Endothelial cell (in vitro differentiated cells): Measurements from ENCODE around the gene AFF2. TPM values are rescaled to one million over a fixed set of nuclear protein-coding genes. Genes with fewer than 3 reads are reported as not detected.

Experiments
- DNase-seq: peaks from one replicate; pipeline ENCODE4 v3.0.0; 2021; ENCODE audit warnings: low spot score
- H3K27ac Mint-ChIP-seq: one replicate; pipeline ENCODE4 v1.8.0; 2021; ENCODE audit warnings: mixed read lengths, inconsistent platforms; ENCODE audit not compliant: unreplicated experiment
- H3K27me3 Mint-ChIP-seq: one replicate; pipeline ENCODE4 v1.8.0; 2021; ENCODE audit warnings: mild to moderate bottlenecking, moderate library complexity, mixed read lengths, inconsistent platforms; ENCODE audit not compliant: unreplicated experiment
- H3K36me3 Mint-ChIP-seq: one replicate; pipeline ENCODE4 v1.8.0; 2021; ENCODE audit warnings: mild to moderate bottlenecking, low read depth, mixed read lengths, inconsistent platforms; ENCODE audit not compliant: unreplicated experiment
- H3K4me1 Mint-ChIP-seq: one replicate; pipeline ENCODE4 v1.8.0; 2021; ENCODE audit warnings: mild to moderate bottlenecking, mixed read lengths, inconsistent platforms; ENCODE audit not compliant: unreplicated experiment
- H3K4me3 Mint-ChIP-seq: one replicate; pipeline ENCODE4 v1.8.0; 2021; ENCODE audit warnings: mild to moderate bottlenecking, mixed read lengths, inconsistent platforms; ENCODE audit not compliant: unreplicated experiment
- H3K9me3 Mint-ChIP-seq: one replicate; pipeline ENCODE4 v1.8.0; 2021; ENCODE audit warnings: mixed read lengths, inconsistent platforms; ENCODE audit not compliant: unreplicated experiment
- total RNA-seq: library from RNA; stranded (reverse); fragmentation: NEBNext Ultra II Directional; extraction: Animal tissue kit (Norgen Biotek cat#: 25700); gene quantifications from one replicate; pipeline ENCODE4 v1.2.1, GENCODE V29; 2021; ENCODE audit not compliant: unreplicated experiment
- TF ChIP-seq, protein P1 (sequence below): fragments of 200-600 bp; sonication (generic); IDR thresholded peaks from one replicate; pipeline ENCODE4 v1.5.0; 2021; ENCODE audit warnings: antibody characterized with exemption; ENCODE audit not compliant: unreplicated experiment

AFF2 gene
- total RNA-seq, 1 donor from 2014 or later: 9.3 TPM

DNA sequence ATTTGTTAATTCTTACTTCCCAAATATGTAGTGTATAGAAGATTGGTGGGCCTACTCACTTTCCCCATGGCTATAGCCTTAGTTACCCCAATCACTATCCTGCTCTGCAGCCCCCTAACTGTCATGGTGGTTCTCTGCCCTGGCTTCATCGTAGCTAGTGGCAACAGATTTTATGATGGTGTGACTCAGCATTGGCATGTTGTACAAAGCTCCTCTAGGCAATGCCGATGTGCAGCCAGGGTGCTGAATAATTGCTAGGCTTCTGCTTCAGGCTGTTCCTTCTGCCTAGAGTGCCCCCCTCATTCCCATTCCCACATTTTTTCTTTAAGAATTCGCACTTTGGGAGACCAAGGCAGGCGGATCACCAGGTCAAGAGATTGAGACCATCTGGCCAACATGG, 35.2 kb downstream of the AFF2 start:
- TF ChIP-seq, protein P1, sequence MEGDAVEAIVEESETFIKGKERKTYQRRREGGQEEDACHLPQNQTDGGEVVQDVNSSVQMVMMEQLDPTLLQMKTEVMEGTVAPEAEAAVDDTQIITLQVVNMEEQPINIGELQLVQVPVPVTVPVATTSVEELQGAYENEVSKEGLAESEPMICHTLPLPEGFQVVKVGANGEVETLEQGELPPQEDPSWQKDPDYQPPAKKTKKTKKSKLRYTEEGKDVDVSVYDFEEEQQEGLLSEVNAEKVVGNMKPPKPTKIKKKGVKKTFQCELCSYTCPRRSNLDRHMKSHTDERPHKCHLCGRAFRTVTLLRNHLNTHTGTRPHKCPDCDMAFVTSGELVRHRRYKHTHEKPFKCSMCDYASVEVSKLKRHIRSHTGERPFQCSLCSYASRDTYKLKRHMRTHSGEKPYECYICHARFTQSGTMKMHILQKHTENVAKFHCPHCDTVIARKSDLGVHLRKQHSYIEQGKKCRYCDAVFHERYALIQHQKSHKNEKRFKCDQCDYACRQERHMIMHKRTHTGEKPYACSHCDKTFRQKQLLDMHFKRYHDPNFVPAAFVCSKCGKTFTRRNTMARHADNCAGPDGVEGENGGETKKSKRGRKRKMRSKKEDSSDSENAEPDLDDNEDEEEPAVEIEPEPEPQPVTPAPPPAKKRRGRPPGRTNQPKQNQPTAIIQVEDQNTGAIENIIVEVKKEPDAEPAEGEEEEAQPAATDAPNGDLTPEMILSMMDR: no peak
- no peaks in the 10 kb centered on the region for H3K9me3 Mint-ChIP-seq
- no peak for DNase-seq

DNA sequence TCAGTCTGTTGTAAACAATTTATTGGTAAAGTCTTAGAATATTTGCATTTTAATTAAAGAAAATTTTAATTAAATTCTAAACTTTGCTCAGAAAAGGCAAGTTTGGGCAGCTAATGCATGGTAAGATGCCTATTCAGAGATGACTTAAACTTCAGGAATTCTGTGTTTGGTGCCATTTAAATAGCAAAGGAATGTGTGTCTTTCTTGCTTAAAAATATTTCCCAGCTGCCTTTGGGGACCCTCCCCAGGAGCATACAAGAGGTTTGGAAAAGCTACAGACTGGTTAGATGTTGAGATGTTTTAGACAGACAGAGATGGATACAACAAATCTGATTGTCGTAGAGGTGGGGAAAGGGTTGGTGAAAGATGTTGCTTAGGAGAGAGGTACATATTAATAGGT, 36.5 kb downstream of the AFF2 start:
- Mint-ChIP-seq H3K27ac (no peak overlapping the region), H3K9me3 (no peaks in the 10 kb centered on the region), H3K4me3 (no peak overlapping the region), H3K27me3 (no peaks in the 10 kb centered on the region), H3K36me3 (no peaks in the 10 kb centered on the region), H3K4me1 (no peaks in the 10 kb centered on the region)
- TF ChIP-seq, protein P1: no peak
- DNase-seq: no peak

More for the DNA sequence above, 35.2 kb downstream of the AFF2 start:
- Mint-ChIP-seq H3K36me3 (no peaks in the 10 kb centered on the region), H3K4me1 (no peaks in the 10 kb centered on the region), H3K27me3 (no peaks in the 10 kb centered on the region), H3K27ac (no peak overlapping the region), H3K4me3 (no peak overlapping the region)

DNA sequence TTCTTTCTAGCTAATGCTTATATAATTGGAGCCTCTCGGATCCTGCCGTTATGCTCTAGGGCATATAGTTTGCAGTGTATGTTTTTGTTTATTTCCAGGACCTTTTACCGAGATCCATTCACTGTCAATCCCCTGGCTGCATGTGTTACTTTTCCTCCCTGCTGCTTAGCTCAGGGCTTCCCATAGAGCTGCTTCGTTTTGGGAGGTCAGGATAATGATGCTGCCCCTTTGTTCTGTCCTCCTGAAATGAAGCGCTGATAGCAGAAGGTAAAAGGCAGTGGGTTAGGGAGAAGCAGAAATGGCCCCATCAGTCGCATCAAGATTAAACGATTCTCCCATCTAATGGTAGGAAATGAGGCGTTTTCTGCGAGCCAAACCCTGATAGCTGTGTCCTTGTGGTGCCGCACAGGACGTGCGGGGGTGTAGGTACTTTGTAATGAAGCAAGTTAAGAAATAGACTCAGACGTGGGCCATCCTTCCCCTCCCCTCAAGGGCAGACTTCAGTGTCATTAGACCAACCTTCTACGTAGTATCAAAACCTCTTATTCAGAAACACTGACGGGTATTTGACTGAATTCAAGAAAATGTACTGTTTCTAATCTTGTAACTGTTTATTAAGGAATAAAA, 37.3 kb downstream of the AFF2 start:
- H3K27ac Mint-ChIP-seq: no peak overlapping the region
- H3K4me1 Mint-ChIP-seq: no peaks in the 10 kb centered on the region

DNA sequence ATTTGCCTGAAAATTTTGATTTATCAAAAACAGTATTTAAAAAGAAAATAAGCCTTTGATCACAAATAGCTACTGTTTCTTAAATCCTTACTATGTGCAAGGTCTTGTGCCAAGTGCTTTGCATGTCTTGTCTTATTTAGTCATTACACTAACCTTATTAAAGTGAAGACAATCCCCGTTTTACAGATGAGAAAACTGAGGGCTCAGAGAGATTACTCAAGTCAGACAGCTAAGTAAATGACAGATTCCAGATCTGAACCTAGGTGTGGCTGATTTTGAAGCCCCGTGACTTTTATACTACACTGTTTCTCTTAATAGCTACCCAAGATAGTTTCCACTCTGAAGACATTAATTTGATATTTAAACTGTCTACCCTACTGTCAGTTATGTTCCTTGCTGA, 38.2 kb downstream of the AFF2 start:
- TF ChIP-seq, protein P1: no peak
- Mint-ChIP-seq H3K4me3 (no peak overlapping the region), H3K4me1 (no peaks in the 10 kb centered on the region), H3K27ac (no peak overlapping the region), H3K9me3 (no peaks in the 10 kb centered on the region), H3K36me3 (no peaks in the 10 kb centered on the region), H3K27me3 (no peaks in the 10 kb centered on the region)
- DNase-seq: no peak

More for the DNA sequence above, 37.3 kb downstream of the AFF2 start:
- TF ChIP-seq, protein P1: no peak
- DNase-seq: no peak
- Mint-ChIP-seq H3K9me3 (no peaks in the 10 kb centered on the region), H3K36me3 (no peaks in the 10 kb centered on the region), H3K27me3 (no peaks in the 10 kb centered on the region), H3K4me3 (no peak overlapping the region)

DNA sequence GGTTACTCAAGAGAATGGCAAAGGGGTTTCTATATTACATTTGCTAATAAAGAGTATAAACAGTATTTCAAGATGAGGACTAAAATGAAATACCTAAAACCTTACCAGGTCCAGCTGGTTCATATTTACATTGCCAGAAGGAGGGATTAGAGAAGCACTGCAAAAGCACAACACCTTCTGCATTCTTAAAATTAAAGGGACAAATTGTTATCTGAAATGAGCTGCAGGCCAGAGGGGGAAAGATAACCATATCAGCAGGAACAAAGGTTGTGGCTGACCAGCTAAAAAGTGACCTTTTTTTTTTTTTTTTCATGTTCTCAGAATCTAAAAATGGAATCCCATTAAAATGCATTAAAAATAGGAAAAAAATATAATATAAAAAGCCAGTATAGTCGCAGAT, 39.7 kb downstream of the AFF2 start:
- Mint-ChIP-seq H3K36me3 (no peaks in the 10 kb centered on the region), H3K9me3 (no peaks in the 10 kb centered on the region), H3K4me3 (no peak overlapping the region), H3K27me3 (no peaks in the 10 kb centered on the region), H3K4me1 (no peaks in the 10 kb centered on the region), H3K27ac (no peak overlapping the region)
- TF ChIP-seq, protein P1: no peak
- DNase-seq: no peak
